ENCODE results near the gene CRKL.

The CRKL gene

DNA sequence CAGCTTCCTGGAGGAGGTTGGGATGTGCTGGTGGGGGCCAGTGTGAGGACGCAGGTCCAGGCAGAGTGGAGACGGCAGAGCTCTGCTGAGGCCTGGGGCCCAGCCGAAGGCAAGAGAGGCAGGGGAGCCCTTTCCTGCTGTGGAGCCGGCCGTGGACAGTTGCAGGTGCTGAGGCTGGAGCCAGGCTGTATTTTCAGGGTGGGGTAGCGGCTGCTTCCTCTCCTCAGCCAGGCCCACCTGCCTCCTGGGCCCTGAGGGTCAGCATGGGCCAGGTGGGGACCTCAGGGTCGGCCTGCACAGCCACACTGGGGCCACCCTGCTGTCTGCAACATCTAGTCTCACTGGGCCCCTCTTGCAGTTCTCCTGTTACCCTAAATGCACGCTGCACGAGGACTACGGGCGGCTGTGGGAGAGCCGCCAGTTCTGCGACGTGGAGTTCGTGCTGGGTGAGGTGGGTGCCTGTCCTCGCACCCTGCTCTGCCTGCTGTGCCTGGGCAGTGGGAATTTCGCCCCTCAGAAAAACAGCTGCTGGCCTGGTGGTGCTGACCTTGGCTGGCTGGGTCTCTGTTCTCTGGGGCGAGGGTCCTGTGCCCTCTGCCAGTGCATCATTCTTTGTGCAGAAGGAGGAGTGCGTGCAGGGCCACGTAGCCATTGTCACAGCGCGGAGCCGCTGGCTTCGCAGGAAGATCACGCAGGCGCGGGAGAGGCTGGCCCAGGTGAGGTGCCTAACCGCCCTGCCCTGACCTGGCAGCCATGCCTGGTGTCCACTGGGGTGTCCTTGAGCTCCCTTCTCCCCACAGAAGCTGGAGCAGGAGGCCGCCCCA lies 76.3 kb downstream of the CRKL start:
- no peaks in the 10 kb centered on the region; the same call in 1 of the 2 replicates for H3K79me2 ChIP-seq (ENCODE audit: control insufficient read depth, low read length)

DNA sequence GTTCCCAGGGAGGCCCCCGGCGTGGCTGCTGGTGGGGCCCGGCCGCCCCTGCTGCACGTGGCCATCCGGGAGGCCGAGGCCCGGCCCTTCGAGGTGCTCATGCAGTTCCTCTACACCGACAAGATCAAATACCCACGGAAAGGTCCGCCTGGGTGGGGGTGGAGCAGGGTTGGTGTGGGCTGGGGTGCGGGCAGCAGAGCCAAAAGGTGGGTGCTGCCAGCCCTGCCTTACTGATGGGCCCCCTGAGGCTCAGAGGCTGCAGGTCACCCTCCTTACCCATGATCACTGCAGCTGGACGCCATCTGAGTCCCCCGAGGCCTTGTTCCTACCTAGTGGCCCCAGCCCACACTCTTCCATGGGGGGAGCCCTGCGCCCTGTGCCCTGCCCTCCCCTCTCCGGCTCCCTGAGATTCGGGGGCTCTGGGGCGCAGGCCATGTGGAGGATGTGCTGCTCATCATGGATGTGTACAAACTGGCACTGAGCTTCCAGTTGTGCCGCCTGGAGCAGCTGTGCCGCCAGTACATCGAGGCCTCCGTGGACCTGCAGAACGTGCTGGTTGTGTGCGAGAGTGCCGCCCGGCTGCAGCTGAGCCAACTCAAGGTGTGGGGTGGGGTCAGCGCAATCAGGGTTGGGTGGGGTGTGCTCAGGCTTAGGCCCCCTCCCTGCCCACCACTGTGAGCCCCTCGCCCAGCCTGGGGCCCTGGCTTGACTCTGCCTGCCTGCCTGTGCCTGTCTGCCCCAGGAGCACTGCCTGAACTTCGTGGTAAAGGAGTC lies 77.1 kb downstream of the CRKL start:
- Histone ChIP-seq H3K4me3 (ENCODE audit: low read length) (no peak overlapping the region), H3K4me2 (ENCODE audit: low read length) (no peak overlapping the region), H3K79me2 (ENCODE audit: control insufficient read depth, low read length) (no peaks in the 10 kb centered on the region; the same call in none of the 2 replicates), H3K36me3 (ENCODE audit: control insufficient read depth, low read length) (peaks cover 61% of the 10 kb centered on the region), H3K9me3 (ENCODE audit: control insufficient read depth, insufficient read depth, low read length) (no peaks in the 10 kb centered on the region), H4K20me1 (ENCODE audit: control insufficient read depth, insufficient read depth, low read depth, low read length) (no peaks in the 10 kb centered on the region), H3F3A (ENCODE audit: control insufficient read depth, insufficient read depth) (peaks cover 3% of the 10 kb centered on the region), H3K4me1 (ENCODE audit: control insufficient read depth, low read length) (peaks cover 5% of the 10 kb centered on the region), H3K27me3 (ENCODE audit: control insufficient read depth, low read length) (no peaks in the 10 kb centered on the region), H3K9me2 (replicated peaks; ENCODE audit: control insufficient read depth, low read length) (no peaks in the 10 kb centered on the region), H3K27ac (ENCODE audit: low read depth, low read length) (no peak overlapping the region)
- TF ChIP-seq, protein P1, sequence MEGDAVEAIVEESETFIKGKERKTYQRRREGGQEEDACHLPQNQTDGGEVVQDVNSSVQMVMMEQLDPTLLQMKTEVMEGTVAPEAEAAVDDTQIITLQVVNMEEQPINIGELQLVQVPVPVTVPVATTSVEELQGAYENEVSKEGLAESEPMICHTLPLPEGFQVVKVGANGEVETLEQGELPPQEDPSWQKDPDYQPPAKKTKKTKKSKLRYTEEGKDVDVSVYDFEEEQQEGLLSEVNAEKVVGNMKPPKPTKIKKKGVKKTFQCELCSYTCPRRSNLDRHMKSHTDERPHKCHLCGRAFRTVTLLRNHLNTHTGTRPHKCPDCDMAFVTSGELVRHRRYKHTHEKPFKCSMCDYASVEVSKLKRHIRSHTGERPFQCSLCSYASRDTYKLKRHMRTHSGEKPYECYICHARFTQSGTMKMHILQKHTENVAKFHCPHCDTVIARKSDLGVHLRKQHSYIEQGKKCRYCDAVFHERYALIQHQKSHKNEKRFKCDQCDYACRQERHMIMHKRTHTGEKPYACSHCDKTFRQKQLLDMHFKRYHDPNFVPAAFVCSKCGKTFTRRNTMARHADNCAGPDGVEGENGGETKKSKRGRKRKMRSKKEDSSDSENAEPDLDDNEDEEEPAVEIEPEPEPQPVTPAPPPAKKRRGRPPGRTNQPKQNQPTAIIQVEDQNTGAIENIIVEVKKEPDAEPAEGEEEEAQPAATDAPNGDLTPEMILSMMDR (IDR thresholded peaks at IDR 0.05; ENCODE audit: low read depth, low read length, poor library complexity, severe bottlenecking) = no peak
- TF ChIP-seq EZH2phosphoT487 (IDR thresholded peaks at IDR 0.05; ENCODE audit: borderline replicate concordance, low read length) = no peak

More for the DNA sequence above, 76.3 kb downstream of the CRKL start:
- H4K20me1 ChIP-seq (ENCODE audit: control insufficient read depth, insufficient read depth, low read depth, low read length) = no peaks in the 10 kb centered on the region
- H3K27me3 ChIP-seq (ENCODE audit: control insufficient read depth, low read length) = no peaks in the 10 kb centered on the region
- no peaks in the 10 kb centered on the region for H3F3A ChIP-seq (ENCODE audit: control insufficient read depth, insufficient read depth)
- H3K4me2 ChIP-seq (ENCODE audit: low read length) = no peak overlapping the region
- no peak overlapping the region for H3K27ac ChIP-seq (ENCODE audit: low read depth, low read length)
- no peaks in the 10 kb centered on the region for H3K9me3 ChIP-seq (ENCODE audit: control insufficient read depth, insufficient read depth, low read length)
- no peak for TF ChIP-seq EZH2phosphoT487 (IDR thresholded peaks at IDR 0.05; ENCODE audit: borderline replicate concordance, low read length)
- TF ChIP-seq, protein P1 (IDR thresholded peaks at IDR 0.05; ENCODE audit: low read depth, low read length, poor library complexity, severe bottlenecking) = no peak
- H3K4me3 ChIP-seq (ENCODE audit: low read length) = no peak overlapping the region
- peaks cover 8% of the 10 kb centered on the region for H3K4me1 ChIP-seq (ENCODE audit: control insufficient read depth, low read length)
- peaks cover 60% of the 10 kb centered on the region for H3K36me3 ChIP-seq (ENCODE audit: control insufficient read depth, low read length)
- H3K9me2 ChIP-seq (replicated peaks; ENCODE audit: control insufficient read depth, low read length) = no peaks in the 10 kb centered on the region

DNA sequence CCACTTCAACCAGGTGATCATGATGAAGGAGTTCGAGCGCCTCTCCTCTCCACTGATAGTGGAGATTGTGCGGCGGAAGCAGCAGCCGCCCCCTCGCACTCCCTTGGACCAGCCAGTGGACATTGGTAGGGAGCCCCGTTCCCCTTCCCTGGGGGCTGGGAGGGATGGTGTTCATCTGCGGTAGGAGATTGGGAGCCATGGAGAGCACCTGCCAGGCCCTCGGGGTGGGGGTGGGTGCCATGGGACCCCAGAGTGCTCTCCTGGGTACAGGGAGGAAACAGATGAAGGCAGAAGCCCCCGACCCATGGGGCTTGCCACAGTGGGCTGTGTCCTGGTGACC lies 77.7 kb downstream of the CRKL start:
- Histone ChIP-seq H3K4me3 (ENCODE audit: low read length) (no peak overlapping the region), H3K36me3 (ENCODE audit: control insufficient read depth, low read length) (peaks cover 64% of the 10 kb centered on the region), H3K79me2 (ENCODE audit: control insufficient read depth, low read length) (peaks cover 5% of the 10 kb centered on the region), H3K9me3 (ENCODE audit: control insufficient read depth, insufficient read depth, low read length) (no peaks in the 10 kb centered on the region), H3F3A (ENCODE audit: control insufficient read depth, insufficient read depth) (peaks cover 3% of the 10 kb centered on the region), H3K27me3 (ENCODE audit: control insufficient read depth, low read length) (no peaks in the 10 kb centered on the region), H3K9me2 (replicated peaks; ENCODE audit: control insufficient read depth, low read length) (no peaks in the 10 kb centered on the region), H3K4me1 (ENCODE audit: control insufficient read depth, low read length) (peaks cover 2% of the 10 kb centered on the region), H4K20me1 (ENCODE audit: control insufficient read depth, insufficient read depth, low read depth, low read length) (no peaks in the 10 kb centered on the region), H3K27ac (ENCODE audit: low read depth, low read length) (no peak overlapping the region), H3K4me2 (ENCODE audit: low read length) (no peak overlapping the region)
- TF ChIP-seq, protein P1 (IDR thresholded peaks at IDR 0.05; ENCODE audit: low read depth, low read length, poor library complexity, severe bottlenecking) = no peak
- TF ChIP-seq EZH2phosphoT487 (IDR thresholded peaks at IDR 0.05; ENCODE audit: borderline replicate concordance, low read length) = no peak
